Activated CD8-positive, alpha-beta memory T cell treated with anti-CD3 and anti-CD28 coated beads, Interleukin-2, amount 50 U/mL, for 24 hours (primary cell): ENCODE data around the gene NDUFA3.

Experiments
- DNase-seq: peaks from one replicate; pipeline ENCODE4 v3.0.0-alpha.2; 2020; ENCODE audit errors: extremely low read depth

The NDUFA3 gene

GRCh38 chr19:54107876-54108490 lies 5.3 kb downstream of the NDUFA3 start:
- no peak for DNase-seq

GRCh38 chr19:54108496-54108895 lies 5.8 kb downstream of the NDUFA3 start:
- no peak for DNase-seq

- no peak for DNase-seq
Observed at GRCh38 chr19:54109651-54110050, 7.0 kb downstream of the NDUFA3 start.

GRCh38 chr19:54114340-54115108 lies 11.9 kb downstream of the NDUFA3 start:
- DNase-seq: no peak

DNA sequence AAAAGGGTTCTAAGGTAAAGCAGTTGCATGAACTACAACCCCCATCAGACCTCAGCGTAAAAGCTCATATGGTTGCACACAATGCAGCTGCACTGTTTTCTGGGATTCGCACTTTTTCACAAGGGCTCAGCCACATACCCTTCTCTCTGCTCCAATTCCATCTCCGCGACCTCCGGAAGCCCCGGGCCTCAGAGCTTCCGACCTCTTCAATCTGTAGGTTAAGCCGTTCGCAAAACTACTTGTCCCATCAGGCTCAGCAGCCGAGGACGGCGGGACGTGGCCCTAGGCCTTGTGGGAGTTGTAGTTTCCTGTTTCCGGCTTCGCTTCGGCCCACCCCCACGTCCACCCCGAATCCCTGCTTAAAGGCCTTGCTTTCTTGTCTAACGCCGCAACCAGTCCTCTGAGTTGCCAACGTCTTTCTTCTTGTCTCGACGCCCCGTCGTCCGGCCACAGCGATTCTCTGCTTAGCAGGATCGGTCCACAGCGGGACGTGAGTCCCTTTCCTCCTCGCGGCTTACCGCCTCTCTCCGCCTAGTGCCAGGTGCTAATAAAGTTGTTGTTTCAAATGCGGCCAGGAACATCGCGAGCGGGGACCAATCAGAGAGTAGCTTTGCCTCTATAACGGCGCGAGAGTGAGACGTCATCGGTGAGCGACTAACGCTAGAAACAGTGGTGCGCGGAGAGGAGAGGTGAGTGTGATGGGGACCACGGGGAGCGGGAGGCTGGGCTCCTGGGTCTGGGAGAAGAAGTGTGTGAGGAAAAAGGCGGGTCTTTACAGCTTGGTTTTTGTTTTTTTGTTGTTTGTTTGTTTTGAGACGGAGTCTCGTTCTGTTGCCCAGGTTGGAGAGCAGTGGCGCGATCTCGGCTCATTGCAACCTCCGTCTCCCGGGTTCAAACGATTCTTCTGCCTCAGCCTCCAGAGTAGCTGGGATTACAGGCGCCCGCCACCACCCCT lies 12.7 kb downstream of the NDUFA3 start, which contains the start of the genes PRPF31 and TFPT:
Gene PRPF31, plus strand, starts transcription at position 646 of the 955 bp plus-strand sequence. CDS start 2,525 bp downstream, outside the sequence.
Gene TFPT, minus strand, starts transcription at position 549 of the 955 bp plus-strand sequence. Its CDS starts 388 bp downstream, at position 161.
- peak; percentile 96 for DNase-seq

GRCh38 chr19:54121259-54121658 lies 18.6 kb downstream of the NDUFA3 start:
- DNase-seq: no peak

- no peak for DNase-seq
Observed at GRCh38 chr19:54123682-54124081, 21.0 kb downstream of the NDUFA3 start.

DNA sequence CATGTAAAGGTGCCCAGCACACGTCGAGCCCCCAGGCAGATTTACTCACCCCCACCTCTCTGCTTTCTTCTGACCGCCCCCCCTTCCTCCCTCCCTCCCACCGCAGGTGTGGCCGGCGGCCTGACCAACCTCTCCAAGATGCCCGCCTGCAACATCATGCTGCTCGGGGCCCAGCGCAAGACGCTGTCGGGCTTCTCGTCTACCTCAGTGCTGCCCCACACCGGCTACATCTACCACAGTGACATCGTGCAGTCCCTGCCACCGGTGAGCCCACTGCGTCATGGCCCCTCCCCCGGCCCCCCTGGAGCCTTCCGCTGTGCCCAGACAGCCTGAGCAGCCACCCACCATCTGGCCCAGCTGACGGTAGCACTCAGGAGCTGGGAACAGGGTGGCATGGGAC lies 21.7 kb downstream of the NDUFA3 start:
- DNase-seq: no peak

- DNase-seq: no peak
Observed at GRCh38 chr19:54125713-54126112, 23.1 kb downstream of the NDUFA3 start.

DNA sequence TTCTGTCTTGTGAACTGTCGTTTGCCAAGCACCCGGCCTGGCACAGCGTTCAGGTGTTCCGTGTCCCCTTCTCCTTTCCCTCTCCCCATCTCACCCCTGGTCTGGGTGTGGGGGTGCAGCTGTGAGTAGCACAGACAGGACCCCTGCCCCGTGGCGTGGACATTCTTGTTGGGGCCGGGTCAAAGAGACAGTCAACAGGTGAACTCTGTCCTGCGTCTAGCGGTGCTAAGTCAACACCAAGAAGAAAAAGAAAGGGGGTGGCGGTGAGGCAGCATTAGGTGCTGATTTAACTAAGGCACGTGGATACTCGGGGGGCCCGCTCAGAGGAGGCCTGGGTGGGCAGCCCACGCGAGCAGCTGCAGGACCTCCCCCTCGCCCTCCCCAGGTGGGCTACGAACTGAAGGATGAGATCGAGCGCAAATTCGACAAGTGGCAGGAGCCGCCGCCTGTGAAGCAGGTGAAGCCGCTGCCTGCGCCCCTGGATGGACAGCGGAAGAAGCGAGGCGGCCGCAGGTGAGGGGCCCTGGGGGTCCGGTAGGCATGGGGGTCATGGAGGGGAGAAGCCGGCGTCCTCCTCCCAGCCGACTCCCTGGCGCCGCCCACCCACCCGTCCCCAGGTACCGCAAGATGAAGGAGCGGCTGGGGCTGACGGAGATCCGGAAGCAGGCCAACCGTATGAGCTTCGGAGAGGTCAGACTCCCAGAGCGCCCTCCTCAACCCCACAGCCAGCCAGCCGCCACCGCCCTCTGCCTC lies 25.2 kb downstream of the NDUFA3 start:
- no peak for DNase-seq

DNA sequence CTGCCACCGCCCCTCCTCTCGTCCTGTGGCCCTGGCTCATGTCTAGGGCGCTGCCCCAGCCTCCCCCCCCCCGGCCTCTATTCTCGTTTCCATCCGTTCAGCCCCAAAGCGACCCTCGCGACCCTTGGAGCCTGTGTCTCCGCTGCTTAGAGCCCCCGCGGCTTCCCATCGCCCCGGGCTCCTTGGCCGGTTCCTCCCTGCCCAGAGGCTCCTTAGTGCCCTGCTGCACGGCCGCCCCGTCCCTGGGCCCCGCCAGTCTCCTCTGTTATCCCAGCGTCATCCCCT lies 25.7 kb downstream of the NDUFA3 start:
- DNase-seq: no peak

GRCh38 chr19:54128796-54129616 lies 26.4 kb downstream of the NDUFA3 start:
- DNase-seq: no peak

GRCh38 chr19:54129617-54129996 lies 27.0 kb downstream of the NDUFA3 start:
- DNase-seq: no peak

GRCh38 chr19:54133312-54133956 lies 30.8 kb downstream of the NDUFA3 start:
- DNase-seq: no peak

- DNase-seq: no peak
Observed at GRCh38 chr19:54133957-54134590, 31.4 kb downstream of the NDUFA3 start.

DNA sequence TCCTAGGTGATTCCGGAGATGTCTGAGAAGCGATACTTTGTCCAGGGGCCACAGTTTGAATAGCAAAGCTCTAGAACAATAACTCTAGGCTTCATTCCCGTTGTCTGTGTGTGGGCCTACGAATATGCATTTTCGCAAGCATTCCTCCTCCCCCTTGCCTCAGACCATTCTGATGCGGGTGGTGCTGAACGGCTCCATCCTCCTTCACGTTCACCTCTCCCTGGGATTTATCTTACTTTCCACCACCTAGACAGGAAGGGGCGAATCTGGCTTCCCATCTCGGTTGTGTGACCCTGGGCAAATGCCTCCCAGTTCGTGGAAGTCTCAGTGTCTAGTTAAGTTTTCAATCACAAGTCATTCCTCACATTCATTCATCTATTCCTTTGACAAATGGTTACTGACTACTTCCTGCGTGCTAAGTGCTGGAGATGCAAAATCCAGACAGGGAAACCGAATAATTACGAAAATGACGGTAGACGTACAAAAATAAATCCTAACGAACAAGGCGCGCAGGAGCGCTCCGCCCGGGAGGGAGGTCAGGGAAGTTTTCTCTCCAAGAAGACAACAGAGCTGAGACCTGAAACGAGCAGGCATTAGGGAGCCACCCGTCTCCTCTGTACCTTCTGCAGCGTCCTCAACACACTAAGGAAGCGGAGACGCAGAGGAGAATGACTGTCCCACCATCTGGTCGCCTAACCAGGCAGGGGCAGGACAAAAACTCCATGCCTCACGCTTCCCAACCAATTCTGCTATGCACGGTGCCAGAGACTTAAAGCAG lies 33.6 kb downstream of the NDUFA3 start:
- no peak for DNase-seq

GRCh38 chr19:54136864-54137698 lies 34.4 kb downstream of the NDUFA3 start:
- peak; percentile 98 for DNase-seq
